Measurements from ENCODE around the gene AVPR2. TPM values are rescaled to one million over a fixed set of nuclear protein-coding genes. Genes with fewer than 3 reads are reported as not detected.

The AVPR2 gene
- total RNA-seq, 1 donor from 2014 or later, result not detected

DNA sequence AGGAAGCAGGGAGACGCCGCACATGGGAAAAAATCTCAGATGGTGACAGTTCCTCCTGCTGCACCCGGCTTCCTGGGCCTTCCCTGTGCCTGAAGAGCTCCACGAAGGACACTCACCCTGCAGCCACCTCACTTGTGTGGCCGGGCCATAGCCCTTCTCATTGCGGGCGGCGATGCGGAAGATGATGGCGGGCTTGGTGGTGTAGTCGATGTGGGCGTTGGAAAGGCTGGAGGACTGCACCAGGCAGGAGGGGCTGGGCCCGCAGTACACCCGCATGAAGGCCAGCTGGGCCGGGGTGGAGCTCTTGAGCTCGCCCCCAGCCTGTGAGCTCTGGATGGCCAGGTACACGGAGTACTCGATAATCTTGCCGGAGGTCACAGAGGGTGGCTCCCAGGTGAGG lies 45.7 kb downstream of the AVPR2 start:
- H3K36me3 Mint-ChIP-seq, result peaks cover 30% of the 10 kb centered on the region
- H3K27ac Mint-ChIP-seq, result no peak overlapping the region
- no peak for TF ChIP-seq CTCF (IDR thresholded peaks at IDR 0.05; ENCODE audit: unreplicated experiment)

GRCh38 chrX:153951683-153952372 lies 47.4 kb downstream of the AVPR2 start:
- Mint-ChIP-seq H3K27ac (no peak overlapping the region), H3K27me3 (ENCODE audit: low read depth) (no peaks in the 10 kb centered on the region), H3K4me1 (peaks cover 2% of the 10 kb centered on the region), H3K9me3 (no peaks in the 10 kb centered on the region), H3K36me3 (peaks cover 35% of the 10 kb centered on the region), H3K4me3 (no peak overlapping the region)
- no peak for DNase-seq (ENCODE audit: low spot score in 2 of 2, unreplicated experiment in 2 of 2)
- TF ChIP-seq CTCF (IDR thresholded peaks at IDR 0.05; ENCODE audit: unreplicated experiment), result no peak

More for the DNA sequence above, 45.7 kb downstream of the AVPR2 start:
- no peaks in the 10 kb centered on the region for H3K9me3 Mint-ChIP-seq
- DNase-seq (ENCODE audit: low spot score in 2 of 2, unreplicated experiment in 2 of 2), result no peak
- H3K4me1 Mint-ChIP-seq, result peaks cover 2% of the 10 kb centered on the region
- H3K27me3 Mint-ChIP-seq (ENCODE audit: low read depth), result no peaks in the 10 kb centered on the region
- no peak overlapping the region for H3K4me3 Mint-ChIP-seq

GRCh38 chrX:153952373-153953026 lies 48.0 kb downstream of the AVPR2 start:
- TF ChIP-seq CTCF (IDR thresholded peaks at IDR 0.05; ENCODE audit: unreplicated experiment), result no peak
- peaks cover 35% of the 10 kb centered on the region for H3K36me3 Mint-ChIP-seq
- H3K4me1 Mint-ChIP-seq, result peaks cover under 1% of the 10 kb centered on the region
- no peaks in the 10 kb centered on the region for H3K27me3 Mint-ChIP-seq (ENCODE audit: low read depth)
- DNase-seq (ENCODE audit: low spot score in 2 of 2, unreplicated experiment in 2 of 2), result no peak
- H3K9me3 Mint-ChIP-seq, result no peaks in the 10 kb centered on the region
- no peak overlapping the region for H3K27ac Mint-ChIP-seq
- no peak overlapping the region for H3K4me3 Mint-ChIP-seq

GRCh38 chrX:153953342-153953830 lies 48.9 kb downstream of the AVPR2 start:
- Mint-ChIP-seq H3K4me1 (no peaks in the 10 kb centered on the region), H3K4me3 (no peak overlapping the region), H3K27ac (no peak overlapping the region), H3K27me3 (ENCODE audit: low read depth) (no peaks in the 10 kb centered on the region), H3K36me3 (peaks cover 37% of the 10 kb centered on the region), H3K9me3 (no peaks in the 10 kb centered on the region)
- DNase-seq (ENCODE audit: low spot score in 2 of 2, unreplicated experiment in 2 of 2), result peak in 1 of 2 experiments; percentile 89
- TF ChIP-seq CTCF (IDR thresholded peaks at IDR 0.05; ENCODE audit: unreplicated experiment), result peak; percentile 95

GRCh38 chrX:153953892-153954557 lies 49.6 kb downstream of the AVPR2 start:
- no peaks in the 10 kb centered on the region for H3K27me3 Mint-ChIP-seq (ENCODE audit: low read depth)
- no peak for TF ChIP-seq CTCF (IDR thresholded peaks at IDR 0.05; ENCODE audit: unreplicated experiment)
- no peaks in the 10 kb centered on the region for H3K4me1 Mint-ChIP-seq
- H3K9me3 Mint-ChIP-seq, result no peaks in the 10 kb centered on the region
- no peak overlapping the region for H3K27ac Mint-ChIP-seq
- DNase-seq (ENCODE audit: low spot score in 2 of 2, unreplicated experiment in 2 of 2), result no peak
- H3K4me3 Mint-ChIP-seq, result no peak overlapping the region
- H3K36me3 Mint-ChIP-seq, result peaks cover 37% of the 10 kb centered on the region
